ENCODE measurements around the gene GMDS. TPM values are rescaled to one million over a fixed set of nuclear protein-coding genes. Genes with fewer than 3 reads are reported as not detected.

The GMDS gene
- total and polyA plus RNA-seq, 2 of the 13 experiments (the other 11 are each of a cell fraction or from before 2014, with no cell fraction given): 64.4 to 112 TPM

- no peaks in the 10 kb centered on the region for H3K9me3 ChIP-seq (ENCODE audit: low read length)
- ATAC-seq: no peak
- no peaks in the 10 kb centered on the region for H3K4me1 ChIP-seq (ENCODE audit: insufficient read depth, low read length)
- 95% methylated on average over 14 of the region's 14 CpGs for WGBS (ENCODE audit: low lambda C conversion rate)
- H4K20me1 ChIP-seq (ENCODE audit: insufficient read depth, low read length): no peaks in the 10 kb centered on the region
- no peak overlapping the region for H3K4me3 ChIP-seq (replicated peaks in 1 of 3; ENCODE audit: insufficient read depth in 1 of 3, low read depth in 2 of 3, low read length in 3 of 3)
- H3K36me3 ChIP-seq (replicated peaks in 1 of 2; ENCODE audit: control insufficient read depth in 1 of 2, insufficient read depth in 2 of 2, low read length in 2 of 2): peaks cover 1 to 16% of the 10 kb centered on the region in 2 experiments; a peak in 3 of 5 replicates
- no TSS peak for BruUV-seq (replicated peaks)
- no peak for DNase-seq (ENCODE audit: low spot score)
- H2AFZ ChIP-seq (ENCODE audit: low read length): no peak overlapping the region
- H3K27ac ChIP-seq (ENCODE audit: extremely low read length, insufficient read depth, low read length): no peak overlapping the region
- in situ Hi-C loops (cut with HindIII; ENCODE audit: extremely low pct_ligation_motif_present, low pct_unique_long_range_greater_than_20kb) (no loop called here), intact Hi-C loops (cut with micrococcal nuclease; ENCODE audit: unreplicated experiment) (no loop called here)
- H3K9ac ChIP-seq (ENCODE audit: insufficient read depth, low read depth, low read length): no peak overlapping the region
- POLR2A ChIA-PET: interaction anchor here (0.5 kb wide), 1 partner anchor 19 kb away, joined by 3 read pairs; the partner anchor contains the start of gene FOXC1
- no peak for FAIRE-seq
- H3K27me3 ChIP-seq (ENCODE audit: control insufficient read depth in 1 of 2, insufficient read depth in 2 of 2, low read length in 2 of 2): no peaks in the 10 kb centered on the region
- no peak overlapping the region for H3K4me2 ChIP-seq (ENCODE audit: low read depth, low read length)
- H3K79me2 ChIP-seq (ENCODE audit: insufficient read depth, low read length): no peaks in the 10 kb centered on the region
- CTCF ChIA-PET (ENCODE audit: low intra/inter-chr PET ratio, low total read pairs): no interaction called here
- TF ChIP-seq ONECUT2 (CRISPR knock-in tag; IDR thresholded peaks at IDR 0.05) (no peak), RBM22 (optimal IDR thresholded peaks at IDR 0.05; ENCODE audit: low read length) (no peak), BCL6 (CRISPR knock-in tag; IDR thresholded peaks at IDR 0.05) (no peak), FOXP4 (CRISPR knock-in tag; IDR thresholded peaks at IDR 0.05) (no peak), ZNF562 (CRISPR knock-in tag; IDR thresholded peaks at IDR 0.05; ENCODE audit: borderline replicate concordance) (no peak), ZNF547 (CRISPR knock-in tag; IDR thresholded peaks at IDR 0.05) (no peak), ZNF230 (CRISPR knock-in tag; IDR thresholded peaks at IDR 0.05) (no peak), RFXANK (CRISPR knock-in tag; IDR thresholded peaks at IDR 0.05) (no peak), NFE2 (CRISPR knock-in tag; IDR thresholded peaks at IDR 0.05) (no peak), YEATS2 (CRISPR knock-in tag; IDR thresholded peaks at IDR 0.05; ENCODE audit: borderline replicate concordance) (no peak), ZNF350 (CRISPR knock-in tag; IDR thresholded peaks at IDR 0.05; ENCODE audit: borderline replicate concordance, low read depth) (no peak), ZNF275 (CRISPR knock-in tag; IDR thresholded peaks at IDR 0.05; ENCODE audit: borderline replicate concordance) (no peak), NAIF1 (CRISPR knock-in tag; IDR thresholded peaks at IDR 0.05; ENCODE audit: borderline replicate concordance) (no peak)
- TF ChIP-seq, protein P1, sequence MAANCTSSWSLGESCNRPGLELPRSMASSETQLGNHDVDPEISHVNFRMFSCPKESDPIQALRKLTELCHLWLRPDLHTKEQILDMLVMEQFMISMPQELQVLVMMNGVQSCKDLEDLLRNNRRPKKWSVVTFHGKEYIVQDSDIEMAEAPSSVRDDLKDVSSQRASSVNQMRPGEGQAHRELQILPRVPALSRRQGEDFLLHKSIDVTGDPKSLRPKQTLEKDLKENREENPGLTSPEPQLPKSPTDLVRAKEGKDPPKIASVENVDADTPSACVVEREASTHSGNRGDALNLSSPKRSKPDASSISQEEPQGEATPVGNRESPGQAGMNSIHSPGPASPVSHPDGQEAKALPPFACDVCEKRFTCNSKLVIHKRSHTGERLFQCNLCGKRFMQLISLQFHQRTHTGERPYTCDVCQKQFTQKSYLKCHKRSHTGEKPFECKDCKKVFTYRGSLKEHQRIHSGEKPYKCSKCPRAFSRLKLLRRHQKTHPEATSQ (CRISPR knock-in tag; IDR thresholded peaks at IDR 0.05; ENCODE audit: borderline replicate concordance): no peak
These were observed 616.1 kb downstream of the GMDS start for GRCh38 chr6:1629316-1629715.
